Muscle of back (tissue), 13 donors: Measurements from ENCODE around the gene HIPK4. TPM values are rescaled to one million over a fixed set of nuclear protein-coding genes. Genes with fewer than 3 reads are reported as not detected.
"Not testable (repeated sequence)": the region's sequence is repeated elsewhere in the genome, so short reads cannot be mapped to it uniquely, and the experiment has no call there.

Experiments
- DNase-seq, 3 donors: peaks; one replicate each; pipeline versions ENCODE4 v3.0.0 to v3.0.0-alpha.2; 2013
- long read RNA-seq, 9 donors: transcript quantifications; one replicate each; lab custom pipeline, GENCODE V29; 2026
- polyA plus RNA-seq, 10 donors: library from polyadenylated mRNA; unstranded; fragments of 120-200 nt; gene quantifications; one replicate each; pipeline ENCODE4 v1.2.1, GENCODE V29; 2013; ENCODE audit not compliant: insufficient read length in 10 of 10

Gene HIPK4
- polyA plus RNA-seq, result 1 to 10 TPM in 9 of 10 donors, under 1 TPM in 1; 0.68 to 1.7 (median 1.4) TPM
- long read RNA-seq, donor 1, result 0 reads
- long read RNA-seq, donor 2, result 0 reads
- long read RNA-seq, donor 3, result 0 reads
- long read RNA-seq, donor 4, result 0 reads
- long read RNA-seq, donor 5, result 0 reads
- long read RNA-seq, donor 6, result 0 reads
- long read RNA-seq, donor 7, result 0 reads
- long read RNA-seq, donor 8, result 0 reads
- long read RNA-seq, donor 9, result 0 reads

- DNase-seq, result no peak
These were observed at the start of gene HIPK4 for GRCh38 chr19:40390084-40390742. HIPK4 (minus strand) TSS chr19:40390181; CDS start chr19:40389902, 279 bp downstream.

- no peak for DNase-seq
These were observed 48.3 kb upstream of the HIPK4 start for GRCh38 chr19:40438284-40438683.

- peak; percentile 91 to 97 (median 93) for DNase-seq
These were observed 43.6 kb upstream of the HIPK4 start for GRCh38 chr19:40433391-40434216.

- not testable (repeated sequence) for DNase-seq
These were observed 42.8 kb upstream of the HIPK4 start for GRCh38 chr19:40432760-40433159.

GRCh38 chr19:40431698-40432097, 41.7 kb upstream of the HIPK4 start:
- no peak for DNase-seq

GRCh38 chr19:40430242-40430641, 40.3 kb upstream of the HIPK4 start:
- DNase-seq, result not testable (repeated sequence)

- DNase-seq, result not testable (repeated sequence)
These were observed 38.2 kb upstream of the HIPK4 start for GRCh38 chr19:40428197-40428596.

GRCh38 chr19:40425450-40426287, 35.7 kb upstream of the HIPK4 start, which contains the start of gene SERTAD1:
SERTAD1 (minus strand) TSS chr19:40425992; CDS start chr19:40423546, 2,446 bp downstream.
- DNase-seq, result peak; percentile 99 to 100 (median 99)

- DNase-seq, result peak in 1 of 3 donors; percentile 66
These were observed 34.9 kb upstream of the HIPK4 start for GRCh38 chr19:40424637-40425449.

GRCh38 chr19:40423938-40424337, 34.0 kb upstream of the HIPK4 start:
- no peak for DNase-seq

GRCh38 chr19:40422748-40423566, 33.0 kb upstream of the HIPK4 start:
- no peak for DNase-seq

- no peak for DNase-seq
These were observed 32.2 kb upstream of the HIPK4 start for GRCh38 chr19:40421993-40422747.

- peak; percentile 92 to 99 (median 97) for DNase-seq
These were observed 31.1 kb upstream of the HIPK4 start for GRCh38 chr19:40420766-40421765.

- no peak for DNase-seq
These were observed 30.4 kb upstream of the HIPK4 start for GRCh38 chr19:40420451-40420765.

- no peak for DNase-seq
These were observed 29.8 kb upstream of the HIPK4 start for GRCh38 chr19:40419780-40420179.

- no peak for DNase-seq
These were observed 29.2 kb upstream of the HIPK4 start for GRCh38 chr19:40419066-40419612.

- DNase-seq, result no peak
These were observed 28.1 kb upstream of the HIPK4 start for GRCh38 chr19:40418040-40418439.

GRCh38 chr19:40417643-40417981, 27.6 kb upstream of the HIPK4 start:
- peak in 1 of 3 donors; percentile 61 for DNase-seq
